ENCODE data around the gene RIMBP2.

GRCh38 chr12:130419116-130419515 lies 297.0 kb downstream of the RIMBP2 start:
- TF ChIP-seq CTCF (IDR thresholded peaks at IDR 0.05; ENCODE audit: low read length) (no peak), EZH2phosphoT487 (IDR thresholded peaks at IDR 0.05; ENCODE audit: low read length) (no peak), EZH2 (optimal IDR thresholded peaks at IDR 0.05; ENCODE audit: low read depth, low read length) (no peak)
